Sigmoid colon (tissue), 7 donors: ENCODE data around the gene HSPA1L. TPM values are rescaled to one million over a fixed set of nuclear protein-coding genes. Genes with fewer than 3 reads are reported as not detected.
A peak's percentile ranks its signal among the peaks of the same experiment; 100 is the strongest.

ENCODE experiments used
- DNase-seq: peaks from one replicate; pipeline ENCODE4 v3.0.0-alpha.2; 2019
- H3K27ac ChIP-seq, 4 donors: fragments of 200-600 bp; sonication (generic); one replicate each; pipeline ENCODE4 v1.5.1; 2016 to 2019; ENCODE audit warnings: mild to moderate bottlenecking in 1 of 4
- H3K27me3 ChIP-seq, 3 donors: fragments of 200-600 bp; sonication (generic); one replicate each; pipeline ENCODE4 v1.5.1; 2019; ENCODE audit warnings: mild to moderate bottlenecking in 1 of 3
- H3K36me3 ChIP-seq, 4 donors: fragments of 200-600 bp; sonication (generic); one replicate each; pipeline ENCODE4 v1.5.1; 2016 to 2019
- H3K4me1 ChIP-seq, 4 donors: fragments of 200-600 bp; sonication (generic); one replicate each; pipeline ENCODE4 v1.5.1; 2017 to 2019
- H3K4me3 ChIP-seq, 4 donors: fragments of 200-600 bp; sonication (generic); one replicate each; pipeline ENCODE4 v1.5.1; 2017 to 2019; ENCODE audit warnings: mild to moderate bottlenecking in 2 of 4, moderate library complexity in 1 of 4
- H3K9me3 ChIP-seq, 4 donors: fragments of 200-600 bp in 3 of 4; sonication (generic) in 3 of 4; one replicate each; pipeline versions ENCODE4 v1.5.1 to v1.6.1; 2013 to 2019
- CTCF ChIP-seq, 4 experiments: fragments of 450-650 bp in 3 of 4; fragments of 200-600 bp in 1 of 4; IDR thresholded peaks; one replicate each; pipeline ENCODE4 v1.5.1; 2016 to 2019; ENCODE audit warnings: antibody characterized with exemption in 4 of 4, mild to moderate bottlenecking in 3 of 4, moderate library complexity in 2 of 4
- EP300 ChIP-seq, 4 donors: sonication (generic); formaldehyde crosslinking; IDR thresholded peaks; one replicate each; pipeline ENCODE4 v1.6.1; 2017; ENCODE audit warnings: antibody characterized with exemption in 4 of 4
- POLR2A ChIP-seq, 2 donors: fragments of 450-650 bp; IDR thresholded peaks; one replicate each; pipeline ENCODE4 v1.6.1; 2016; ENCODE audit warnings: antibody characterized with exemption in 2 of 2, mild to moderate bottlenecking in 2 of 2, moderate library complexity in 2 of 2
- POLR2AphosphoS5 ChIP-seq, 4 donors: sonication (generic); formaldehyde crosslinking; IDR thresholded peaks; one replicate each; pipeline ENCODE4 v1.6.1; 2017; ENCODE audit warnings: antibody characterized with exemption in 4 of 4
- WGBS, 2 donors: extraction: QIAGEN DNeasy Blood & Tissue Kit; methylation state at CpG; one replicate each; pipeline ENCODE4 v1.1.7; 2013; 5-methylcytosine and 5-hydroxymethylcytosine counted together
- intact Hi-C: fragments of 100-400 bp; cut with DNase I; formaldehyde crosslinking; loops from one replicate; pipeline ENCODE4 v1.15.1; 2023
- polyA plus RNA-seq, 3 donors: library from polyadenylated mRNA; stranded (reverse); fragments of 200-250 nt; gene quantifications; one replicate each; pipeline ENCODE4 v1.2.3, GENCODE V29; 2013
- total RNA-seq, 4 donors: library from RNA; depleted of rRNA; stranded (reverse); fragments of >200 nt; gene quantifications; one replicate each; pipeline ENCODE4 v1.1.0, GENCODE V29; 2016
- donor health status: healthy with polysubstance abuse.
- donor health status: Bipolar disorder and iron deficiency.
- donor health status: healthy.

HSPA1L gene
- total and polyA plus RNA-seq, 7 donors: 0.23 to 2.3 (median 1.2) TPM

- Histone ChIP-seq H3K27me3 (peaks cover 0 to 14% (median 3%) of the 10 kb centered on the region in 3 donors), H3K4me1 (peaks cover 0 to 10% (median 7%) of the 10 kb centered on the region in 4 donors), H3K27ac (no peak overlapping the region), H3K9me3 (no peaks in the 10 kb centered on the region), H3K36me3 (no peaks in the 10 kb centered on the region), H3K4me3 (no peak overlapping the region)
- DNase-seq: no peak
- TF ChIP-seq POLR2AphosphoS5 (IDR thresholded peaks at IDR 0.05) (no peak), POLR2A (IDR thresholded peaks at IDR 0.05) (no peak), EP300 (IDR thresholded peaks at IDR 0.05) (no peak), CTCF (IDR thresholded peaks at IDR 0.05) (no peak)
- WGBS, 2 donors: 91% methylated on average over 18 of the region's 18 CpGs
- intact Hi-C loops: loop anchor here (1.0 kb wide), 1 partner anchor 88 kb away; no protein-coding TSS in a partner anchor
Observed at GRCh38 chr6:31768363-31769257, 46.5 kb downstream of the HSPA1L start.

- peaks cover 0 to 10% (median 7%) of the 10 kb centered on the region in 4 donors for H3K4me1 ChIP-seq
- peaks cover 0 to 14% (median 3%) of the 10 kb centered on the region in 3 donors for H3K27me3 ChIP-seq
- TF ChIP-seq EP300 (IDR thresholded peaks at IDR 0.05): no peak
- no peak for TF ChIP-seq POLR2AphosphoS5 (IDR thresholded peaks at IDR 0.05)
- DNase-seq: no peak
- 83 to 84% methylated on average over 6 of the region's 6 CpGs for WGBS, 2 donors
- H3K9me3 ChIP-seq: no peaks in the 10 kb centered on the region
- no peak overlapping the region for H3K4me3 ChIP-seq
- no peaks in the 10 kb centered on the region for H3K36me3 ChIP-seq
- H3K27ac ChIP-seq: no peak overlapping the region
- intact Hi-C loops: no loop called here
Observed at GRCh38 chr6:31767096-31767645, 47.9 kb downstream of the HSPA1L start.

- H3K4me3 ChIP-seq: peak overlapping the region in 3 of 4 donors; percentile 11 to 32 (median 26)
- TF ChIP-seq POLR2A (IDR thresholded peaks at IDR 0.05): no peak
- peak in 1 of 4 experiments; percentile 7 for TF ChIP-seq CTCF (IDR thresholded peaks at IDR 0.05)
Observed at GRCh38 chr6:31765910-31766794, 48.9 kb downstream of the HSPA1L start.

GRCh38 chr6:31765559-31765909, 49.5 kb downstream of the HSPA1L start:
- Histone ChIP-seq H3K4me1 (peaks cover 0 to 10% (median 7%) of the 10 kb centered on the region in 4 donors), H3K27ac (no peak overlapping the region), H3K4me3 (no peak overlapping the region), H3K36me3 (no peaks in the 10 kb centered on the region), H3K9me3 (no peaks in the 10 kb centered on the region), H3K27me3 (peaks cover 0 to 14% (median 3%) of the 10 kb centered on the region in 3 donors)
- intact Hi-C loops: no loop called here
- no peak for DNase-seq
- 84 to 89% methylated on average over 9 of the region's 9 CpGs for WGBS, 2 donors
- TF ChIP-seq POLR2A (IDR thresholded peaks at IDR 0.05) (no peak), POLR2AphosphoS5 (IDR thresholded peaks at IDR 0.05) (no peak), EP300 (IDR thresholded peaks at IDR 0.05) (no peak), CTCF (IDR thresholded peaks at IDR 0.05) (no peak)

More at GRCh38 chr6:31765910-31766794, 48.9 kb downstream of the HSPA1L start:
- 54 to 58% methylated on average over 42 of the region's 42 CpGs for WGBS, 2 donors
- no peaks in the 10 kb centered on the region for H3K36me3 ChIP-seq
- no peak overlapping the region for H3K27ac ChIP-seq
- DNase-seq: no peak
- H3K27me3 ChIP-seq: peaks cover 0 to 14% (median 3%) of the 10 kb centered on the region in 3 donors
- intact Hi-C loops: no loop called here
- peaks cover 0 to 10% (median 7%) of the 10 kb centered on the region in 4 donors for H3K4me1 ChIP-seq
- no peaks in the 10 kb centered on the region for H3K9me3 ChIP-seq
